HepG2 (cell line): ENCODE results near the gene ZDHHC16. TPM values are rescaled to one million over a fixed set of nuclear protein-coding genes. Genes with fewer than 3 reads are reported as not detected.

Experiments
- BHLHE40 ChIP-seq: IDR thresholded peaks from 2 replicates; pipeline ENCODE4 v1.6.1; 2011; ENCODE audit warnings: low read length, improper control_type of control experiment
- BORCS8-MEF2B ChIP-seq: sonication (generic); formaldehyde crosslinking; IDR thresholded peaks from 2 replicates; pipeline ENCODE4 v1.8.0; 2022; ENCODE audit warnings: mild to moderate bottlenecking, missing genetic modification reagents
- MBD4 ChIP-seq: IDR thresholded peaks from 2 replicates; pipeline ENCODE4 v1.6.1; 2012; ENCODE audit warnings: low read length, inconsistent platforms, borderline replicate concordance
- POLR2AphosphoS2 ChIP-seq: IDR thresholded peaks from 2 replicates; pipeline ENCODE4 v1.6.1; 2011; ENCODE audit warnings: low read depth, low read length, improper control_type of control experiment
- WIZ ChIP-seq: sonication (generic); formaldehyde crosslinking; IDR thresholded peaks from 2 replicates; pipeline ENCODE4 v1.5.1; 2020; ENCODE audit warnings: mild to moderate bottlenecking, missing genetic modification reagents
- ZBTB21 ChIP-seq: sonication (generic); formaldehyde crosslinking; IDR thresholded peaks from 2 replicates; pipeline ENCODE4 v1.4.0; 2020; ENCODE audit warnings: missing genetic modification reagents
- ZBTB38 ChIP-seq: sonication (generic); formaldehyde crosslinking; IDR thresholded peaks from 2 replicates; pipeline ENCODE4 v1.5.1; 2020; ENCODE audit warnings: mild to moderate bottlenecking, missing genetic modification reagents
- ZFP36 ChIP-seq: fragments of 150-350 bp; IDR thresholded peaks from 2 replicates; pipeline ENCODE4 v1.6.1; 2018; ENCODE audit warnings: borderline replicate concordance, low read length, low read depth; ENCODE audit not compliant: partially characterized antibody
- ZNF138 ChIP-seq: sonication (generic); formaldehyde crosslinking; IDR thresholded peaks from 2 replicates; pipeline ENCODE4 v1.5.0; 2020; ENCODE audit warnings: mild to moderate bottlenecking, low read depth, missing genetic modification reagents
- ZNF280B ChIP-seq: sonication (generic); formaldehyde crosslinking; IDR thresholded peaks from 2 replicates; pipeline ENCODE4 v1.5.0; 2020; ENCODE audit warnings: missing genetic modification reagents, mild to moderate bottlenecking, borderline replicate concordance
- ZNF34 ChIP-seq: sonication (generic); formaldehyde crosslinking; IDR thresholded peaks from 2 replicates; pipeline ENCODE4 v1.4.0; 2020; ENCODE audit warnings: mild to moderate bottlenecking, missing genetic modification reagents, borderline replicate concordance
- ZNF687 ChIP-seq: sonication (generic); formaldehyde crosslinking; IDR thresholded peaks from 2 replicates; pipeline ENCODE4 v1.5.1; 2020; ENCODE audit warnings: mild to moderate bottlenecking, missing genetic modification reagents, moderate library complexity
- polyA plus RNA-seq, 8 experiments: library from polyadenylated mRNA; depleted of rRNA in 3 of 8; stranded (reverse) in 7 of 8; unstranded in 1 of 8; fragments of >200 nt; fragmentation: Illumina TruSeq in 4 of 8; extraction: Trizol in 4 of 8; gene quantifications; 2 replicates each; pipeline versions ENCODE4 v1.2.1 to v1.2.3, GENCODE V29; 2011 to 2016; ENCODE audit warnings: low read depth in 4 of 8, missing spikeins in 1 of 8, mixed read lengths in 1 of 8; ENCODE audit not compliant: insufficient read depth in 1 of 8
- total RNA-seq, 5 experiments: library from RNA; depleted of rRNA; stranded (reverse); fragments of >200 nt; fragmentation: Illumina TruSeq; extraction: Trizol; gene quantifications; 2 replicates each; pipeline ENCODE4 v1.2.3, GENCODE V29; 2016; ENCODE audit warnings: low read depth in 1 of 5
- TF ChIP-seq, protein P1 (sequence below): sonication (generic); formaldehyde crosslinking; IDR thresholded peaks from 2 replicates; pipeline ENCODE4 v1.4.0; 2020; ENCODE audit warnings: missing genetic modification reagents, borderline replicate concordance
- TF ChIP-seq, protein P2 (sequence below): sonication (generic); formaldehyde crosslinking; IDR thresholded peaks from 2 replicates; pipeline ENCODE4 v1.4.0; 2020; ENCODE audit warnings: mild to moderate bottlenecking, missing genetic modification reagents

The ZDHHC16 gene
- total and polyA plus RNA-seq, 2 of the 13 experiments (the other 11 are each of a cell fraction or from before 2014, with no cell fraction given), result 40.8 to 41.8 TPM

DNA sequence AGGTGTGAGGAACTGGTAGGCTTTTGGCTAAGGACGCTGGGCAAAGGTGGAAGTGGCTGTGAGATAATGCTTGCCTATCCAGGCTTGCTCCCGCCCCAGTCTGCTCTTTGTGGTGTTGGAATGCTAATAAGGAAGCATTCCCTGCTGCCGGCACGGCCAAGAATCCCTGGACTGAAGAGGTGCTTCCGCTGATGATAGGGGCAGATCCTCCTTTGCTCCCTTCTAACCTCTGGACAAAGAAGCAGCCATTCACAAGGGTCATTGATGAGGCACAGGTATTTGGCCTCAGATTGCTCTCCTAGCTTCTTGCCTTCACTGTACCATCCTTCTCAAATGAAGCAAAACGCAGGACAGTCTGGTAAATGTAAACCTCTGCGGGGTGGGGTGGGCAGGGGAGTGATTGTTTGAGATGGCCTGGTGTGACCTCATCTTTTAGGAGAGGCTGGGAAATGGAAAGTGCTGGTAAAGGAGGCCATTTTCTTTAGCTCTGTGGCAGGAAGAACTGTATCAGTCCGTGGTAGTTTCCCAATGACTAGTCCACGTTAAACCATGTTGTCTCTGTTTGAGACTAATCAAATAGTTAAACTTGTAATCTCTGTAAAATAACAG is 18.3 kb upstream of the ZDHHC16 start (continued):
- TF ChIP-seq, protein P1, sequence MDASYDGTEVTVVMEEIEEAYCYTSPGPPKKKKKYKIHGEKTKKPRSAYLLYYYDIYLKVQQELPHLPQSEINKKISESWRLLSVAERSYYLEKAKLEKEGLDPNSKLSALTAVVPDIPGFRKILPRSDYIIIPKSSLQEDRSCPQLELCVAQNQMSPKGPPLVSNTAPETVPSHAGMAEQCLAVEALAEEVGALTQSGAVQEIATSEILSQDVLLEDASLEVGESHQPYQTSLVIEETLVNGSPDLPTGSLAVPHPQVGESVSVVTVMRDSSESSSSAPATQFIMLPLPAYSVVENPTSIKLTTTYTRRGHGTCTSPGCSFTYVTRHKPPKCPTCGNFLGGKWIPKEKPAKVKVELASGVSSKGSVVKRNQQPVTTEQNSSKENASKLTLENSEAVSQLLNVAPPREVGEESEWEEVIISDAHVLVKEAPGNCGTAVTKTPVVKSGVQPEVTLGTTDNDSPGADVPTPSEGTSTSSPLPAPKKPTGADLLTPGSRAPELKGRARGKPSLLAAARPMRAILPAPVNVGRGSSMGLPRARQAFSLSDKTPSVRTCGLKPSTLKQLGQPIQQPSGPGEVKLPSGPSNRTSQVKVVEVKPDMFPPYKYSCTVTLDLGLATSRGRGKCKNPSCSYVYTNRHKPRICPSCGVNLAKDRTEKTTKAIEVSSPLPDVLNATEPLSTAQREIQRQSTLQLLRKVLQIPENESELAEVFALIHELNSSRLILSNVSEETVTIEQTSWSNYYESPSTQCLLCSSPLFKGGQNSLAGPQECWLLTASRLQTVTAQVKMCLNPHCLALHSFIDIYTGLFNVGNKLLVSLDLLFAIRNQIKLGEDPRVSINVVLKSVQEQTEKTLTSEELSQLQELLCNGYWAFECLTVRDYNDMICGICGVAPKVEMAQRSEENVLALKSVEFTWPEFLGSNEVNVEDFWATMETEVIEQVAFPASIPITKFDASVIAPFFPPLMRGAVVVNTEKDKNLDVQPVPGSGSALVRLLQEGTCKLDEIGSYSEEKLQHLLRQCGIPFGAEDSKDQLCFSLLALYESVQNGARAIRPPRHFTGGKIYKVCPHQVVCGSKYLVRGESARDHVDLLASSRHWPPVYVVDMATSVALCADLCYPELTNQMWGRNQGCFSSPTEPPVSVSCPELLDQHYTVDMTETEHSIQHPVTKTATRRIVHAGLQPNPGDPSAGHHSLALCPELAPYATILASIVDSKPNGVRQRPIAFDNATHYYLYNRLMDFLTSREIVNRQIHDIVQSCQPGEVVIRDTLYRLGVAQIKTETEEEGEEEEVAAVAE (CRISPR knock-in tag), result 0 out of 2 replicates have a peak, but pooled peaks have one; percentile 55
- TF ChIP-seq ZBTB21 (CRISPR knock-in tag), result no peak
- TF ChIP-seq BHLHE40, result no peak
- no peak for TF ChIP-seq POLR2AphosphoS2
- no peak for TF ChIP-seq ZFP36
- TF ChIP-seq ZNF280B (CRISPR knock-in tag), result no peak
- TF ChIP-seq WIZ (CRISPR knock-in tag), result 0 out of 2 replicates have a peak, but pooled peaks have one; percentile 60
- no peak for TF ChIP-seq ZNF34 (CRISPR knock-in tag)
- TF ChIP-seq ZBTB38, result no peak
- TF ChIP-seq, protein P2, sequence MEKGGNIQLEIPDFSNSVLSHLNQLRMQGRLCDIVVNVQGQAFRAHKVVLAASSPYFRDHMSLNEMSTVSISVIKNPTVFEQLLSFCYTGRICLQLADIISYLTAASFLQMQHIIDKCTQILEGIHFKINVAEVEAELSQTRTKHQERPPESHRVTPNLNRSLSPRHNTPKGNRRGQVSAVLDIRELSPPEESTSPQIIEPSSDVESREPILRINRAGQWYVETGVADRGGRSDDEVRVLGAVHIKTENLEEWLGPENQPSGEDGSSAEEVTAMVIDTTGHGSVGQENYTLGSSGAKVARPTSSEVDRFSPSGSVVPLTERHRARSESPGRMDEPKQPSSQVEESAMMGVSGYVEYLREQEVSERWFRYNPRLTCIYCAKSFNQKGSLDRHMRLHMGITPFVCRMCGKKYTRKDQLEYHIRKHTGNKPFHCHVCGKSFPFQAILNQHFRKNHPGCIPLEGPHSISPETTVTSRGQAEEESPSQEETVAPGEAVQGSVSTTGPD, result peak; percentile 84; the same call in 1 of the 2 replicates
- TF ChIP-seq ZNF138 (CRISPR knock-in tag), result no peak
- no peak for TF ChIP-seq MBD4
- TF ChIP-seq ZNF687 (CRISPR knock-in tag), result no peak; the same call in 1 of the 2 replicates
- TF ChIP-seq BORCS8-MEF2B, result no peak
